Measurements from ENCODE around the gene TTLL12.

Gene TTLL12

DNA sequence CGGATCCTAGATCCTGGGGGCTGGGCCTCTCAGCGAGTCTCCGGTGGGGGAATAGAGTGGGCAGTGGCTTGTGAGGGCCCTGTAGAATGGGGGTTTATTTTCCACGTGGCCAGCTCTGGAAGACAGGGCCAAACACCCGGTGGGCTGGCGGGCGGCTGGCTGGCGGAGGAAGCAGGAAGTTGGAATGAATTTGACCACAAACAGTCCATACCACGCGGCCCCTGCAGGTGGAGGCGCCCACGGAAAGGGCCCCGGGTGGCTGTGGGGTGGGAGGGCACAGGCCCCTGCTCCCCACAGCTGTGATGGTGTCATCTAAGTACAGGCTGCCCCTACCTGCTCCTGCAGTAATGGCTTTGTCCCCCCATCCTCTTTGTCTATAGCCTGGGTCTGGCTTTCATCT, 58.8 kb downstream of the TTLL12 start:
- DNase-seq (ENCODE audit: low read depth): no peak

DNA sequence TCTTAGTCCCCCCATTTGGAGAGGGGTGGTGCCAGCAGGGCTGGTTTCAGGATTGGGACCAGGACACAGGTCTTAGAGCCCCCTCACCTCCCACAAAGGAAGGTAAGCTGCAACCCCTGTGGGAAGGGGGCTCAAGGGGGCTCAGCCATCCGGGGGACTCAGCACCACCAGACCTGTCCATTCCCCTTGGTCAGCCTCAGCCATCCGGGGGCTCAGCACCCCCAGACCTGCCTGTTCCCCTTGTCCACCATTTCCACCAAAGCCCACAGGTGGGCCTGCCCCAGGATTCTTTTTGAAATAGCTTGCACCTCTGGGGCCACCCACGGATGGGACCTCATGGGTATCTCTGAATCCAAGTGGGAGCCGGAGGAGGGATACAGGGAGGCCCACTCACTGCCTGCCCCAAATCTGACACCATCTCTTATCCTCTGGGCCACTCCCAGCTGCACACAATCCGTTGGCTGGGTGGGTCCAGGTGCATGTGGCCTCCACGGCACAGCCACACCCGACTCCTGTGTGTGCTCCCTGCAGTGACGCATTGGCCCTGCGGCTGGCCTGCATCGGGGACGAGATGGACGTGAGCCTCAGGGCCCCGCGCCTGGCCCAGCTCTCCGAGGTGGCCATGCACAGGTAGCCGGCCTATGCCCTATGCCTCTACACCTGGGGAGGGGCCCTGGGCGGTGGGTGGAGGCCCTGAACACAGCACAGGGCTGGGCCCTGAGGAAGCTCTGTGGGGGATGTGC, 59.6 kb downstream of the TTLL12 start:
- no peak for DNase-seq (ENCODE audit: low read depth)

GRCh38 chr22:43126501-43127165, 60.3 kb downstream of the TTLL12 start:
- peak; percentile 85 for DNase-seq (ENCODE audit: low read depth)

- DNase-seq (ENCODE audit: low read depth): peak; percentile 5
These were observed 67.9 kb downstream of the TTLL12 start for GRCh38 chr22:43118953-43119458.

- no peak for DNase-seq (ENCODE audit: low read depth)
These were observed 68.7 kb downstream of the TTLL12 start for GRCh38 chr22:43118024-43118849.

- no peak for DNase-seq (ENCODE audit: low read depth)
These were observed 70.0 kb downstream of the TTLL12 start for GRCh38 chr22:43116932-43117331.
